SW480 (cell line): ENCODE measurements around the gene GPC2.
"Not testable (repeated sequence)": the region's sequence is repeated elsewhere in the genome, so short reads cannot be mapped to it uniquely, and the experiment has no call there.

Experiments used
- DNase-seq: peaks from one replicate; pipeline ENCODE4 v3.0.0-alpha.2; 2016; ENCODE audit warnings: low spot score

GPC2 gene

GRCh38 chr7:100200693-100201092 is 23.5 kb upstream of the GPC2 start:
- no peak for DNase-seq

- no peak for DNase-seq
These were observed 21.1 kb upstream of the GPC2 start for GRCh38 chr7:100198266-100198665.

- not testable (repeated sequence) for DNase-seq
These were observed 18.7 kb upstream of the GPC2 start for GRCh38 chr7:100195901-100196322.

DNA sequence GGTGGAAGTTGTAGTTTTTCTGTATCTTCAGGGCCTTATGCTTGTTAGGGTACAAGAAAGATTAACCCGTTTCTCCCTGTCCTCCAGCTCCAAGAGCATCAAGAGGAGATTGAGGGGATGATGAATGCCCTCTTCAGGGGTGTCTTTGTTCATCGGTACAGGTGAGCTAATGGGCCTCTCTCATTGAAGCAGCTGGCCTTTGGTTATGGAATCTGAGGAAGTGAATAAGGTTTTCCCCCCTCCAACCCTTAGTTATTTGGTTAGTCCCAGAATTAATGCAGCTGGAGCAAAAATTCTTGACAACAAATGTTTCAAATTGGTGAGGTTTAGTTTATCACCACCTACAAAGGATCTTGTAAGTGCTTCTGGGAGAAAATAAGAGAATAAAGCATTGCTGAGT is 18.0 kb upstream of the GPC2 start:
- no peak for DNase-seq

DNA sequence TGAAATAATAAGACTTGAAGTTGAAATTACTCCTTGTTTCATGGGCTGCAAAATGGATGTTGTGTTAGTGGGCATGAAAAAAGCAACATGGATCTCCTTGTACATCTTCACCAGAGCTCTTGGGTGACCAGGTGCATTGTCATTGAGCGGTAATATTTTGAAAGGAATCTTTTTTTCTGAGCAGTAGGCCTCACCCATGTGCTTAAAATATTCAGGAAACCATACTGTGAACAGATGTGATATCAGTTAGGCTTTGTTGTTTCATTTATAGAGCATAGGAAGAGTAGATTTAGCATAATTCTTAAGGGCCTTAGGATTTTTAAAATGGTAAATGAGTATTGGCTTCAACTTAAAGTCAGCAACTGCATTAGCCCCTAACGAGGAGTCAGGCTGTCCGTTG is 15.8 kb upstream of the GPC2 start:
- no peak for DNase-seq

DNA sequence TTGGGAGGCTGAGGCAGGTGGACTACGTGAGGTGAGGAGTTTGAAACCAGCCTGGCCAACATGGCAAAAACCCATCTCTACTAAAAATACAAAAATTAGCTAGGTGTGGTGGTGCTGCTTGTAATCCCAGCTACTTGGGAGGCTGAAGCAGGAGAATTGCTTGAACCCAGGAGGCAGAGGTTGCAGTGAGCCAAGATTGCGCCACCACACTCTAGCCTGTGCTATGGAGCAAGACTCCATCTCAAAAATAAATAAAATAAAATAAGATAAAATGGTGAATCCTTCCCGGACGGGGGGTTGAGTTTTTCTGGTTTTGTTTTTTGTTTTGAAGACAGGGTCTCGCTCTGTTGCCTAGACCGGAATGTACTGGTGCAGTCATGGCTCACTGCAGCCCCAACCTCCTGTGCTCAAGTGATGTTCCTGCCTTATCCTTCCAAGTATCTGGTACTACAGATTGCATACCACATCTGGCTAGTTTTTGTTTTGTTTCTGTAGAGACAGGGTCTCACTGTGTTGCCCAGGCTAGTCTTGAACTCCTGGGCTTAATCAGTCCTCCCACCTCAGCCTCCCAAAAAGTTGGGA is 15.2 kb upstream of the GPC2 start:
- not testable (repeated sequence) for DNase-seq

- no peak for DNase-seq
These were observed 14.6 kb upstream of the GPC2 start for GRCh38 chr7:100191775-100192174.

- DNase-seq = peak; percentile 76
These were observed 13.0 kb upstream of the GPC2 start for GRCh38 chr7:100190048-100190711.

- DNase-seq = no peak
These were observed 11.9 kb upstream of the GPC2 start for GRCh38 chr7:100189061-100189460.

DNA sequence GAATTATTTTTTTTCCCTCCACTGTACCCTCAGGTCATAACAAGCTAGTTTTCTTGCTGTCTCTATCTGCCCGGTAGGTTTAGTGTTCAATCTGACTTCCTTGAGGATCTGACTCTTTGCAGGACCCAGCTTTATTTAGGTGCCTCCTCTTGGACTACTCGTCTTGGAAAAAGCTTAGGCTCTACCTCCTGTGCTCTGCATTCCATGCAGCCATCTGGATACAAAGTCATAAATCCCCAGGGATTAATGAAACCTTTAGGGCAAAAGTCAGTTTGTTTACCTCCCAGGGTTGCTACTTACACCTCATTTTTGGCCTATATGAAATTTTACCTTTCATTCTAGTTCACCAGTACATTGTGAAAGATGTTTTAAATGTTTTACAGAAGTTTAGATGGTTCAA is 8.5 kb upstream of the GPC2 start:
- no peak for DNase-seq

GRCh38 chr7:100183090-100183489 is 5.9 kb upstream of the GPC2 start:
- not testable (repeated sequence) for DNase-seq

DNA sequence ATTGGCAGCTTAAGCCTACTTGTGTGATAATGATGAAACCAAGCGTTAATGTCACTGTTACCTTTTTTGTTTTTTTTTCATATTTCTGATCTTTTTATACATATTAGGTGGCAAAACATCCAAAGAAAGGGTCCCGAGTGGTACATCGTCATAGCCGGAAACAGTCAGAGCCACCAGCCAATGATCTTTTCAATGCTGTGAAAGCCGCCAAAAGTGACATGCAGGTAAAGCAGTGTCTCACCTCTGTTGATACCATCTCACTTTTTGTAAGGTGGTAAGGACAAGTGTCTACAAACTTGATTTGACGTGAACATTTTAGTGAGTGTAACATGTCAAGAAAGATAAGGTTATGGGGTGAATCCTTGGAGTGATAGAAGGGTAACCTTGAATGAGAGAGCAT is 5.4 kb upstream of the GPC2 start:
- DNase-seq = not testable (repeated sequence)

DNA sequence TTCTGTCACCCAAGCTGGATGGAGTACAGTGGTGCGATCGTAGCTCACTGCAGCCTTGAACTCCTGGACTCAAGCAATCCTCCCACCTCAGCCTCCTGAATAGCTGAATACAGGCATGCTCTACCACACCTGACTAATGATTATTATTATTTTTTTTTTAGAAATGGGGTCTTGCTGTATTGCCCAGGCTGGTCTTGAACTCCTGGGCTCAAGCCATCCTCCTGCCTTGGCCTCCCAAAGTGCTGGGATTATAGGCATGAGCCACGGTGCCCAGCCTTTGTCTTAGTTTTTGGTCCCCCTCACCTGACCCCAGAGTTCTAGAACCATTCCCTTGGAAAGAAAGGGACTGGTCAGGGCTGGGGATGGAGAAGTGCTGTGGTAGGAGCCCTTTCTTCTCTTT is 2.9 kb upstream of the GPC2 start:
- not testable (repeated sequence) for DNase-seq

DNA sequence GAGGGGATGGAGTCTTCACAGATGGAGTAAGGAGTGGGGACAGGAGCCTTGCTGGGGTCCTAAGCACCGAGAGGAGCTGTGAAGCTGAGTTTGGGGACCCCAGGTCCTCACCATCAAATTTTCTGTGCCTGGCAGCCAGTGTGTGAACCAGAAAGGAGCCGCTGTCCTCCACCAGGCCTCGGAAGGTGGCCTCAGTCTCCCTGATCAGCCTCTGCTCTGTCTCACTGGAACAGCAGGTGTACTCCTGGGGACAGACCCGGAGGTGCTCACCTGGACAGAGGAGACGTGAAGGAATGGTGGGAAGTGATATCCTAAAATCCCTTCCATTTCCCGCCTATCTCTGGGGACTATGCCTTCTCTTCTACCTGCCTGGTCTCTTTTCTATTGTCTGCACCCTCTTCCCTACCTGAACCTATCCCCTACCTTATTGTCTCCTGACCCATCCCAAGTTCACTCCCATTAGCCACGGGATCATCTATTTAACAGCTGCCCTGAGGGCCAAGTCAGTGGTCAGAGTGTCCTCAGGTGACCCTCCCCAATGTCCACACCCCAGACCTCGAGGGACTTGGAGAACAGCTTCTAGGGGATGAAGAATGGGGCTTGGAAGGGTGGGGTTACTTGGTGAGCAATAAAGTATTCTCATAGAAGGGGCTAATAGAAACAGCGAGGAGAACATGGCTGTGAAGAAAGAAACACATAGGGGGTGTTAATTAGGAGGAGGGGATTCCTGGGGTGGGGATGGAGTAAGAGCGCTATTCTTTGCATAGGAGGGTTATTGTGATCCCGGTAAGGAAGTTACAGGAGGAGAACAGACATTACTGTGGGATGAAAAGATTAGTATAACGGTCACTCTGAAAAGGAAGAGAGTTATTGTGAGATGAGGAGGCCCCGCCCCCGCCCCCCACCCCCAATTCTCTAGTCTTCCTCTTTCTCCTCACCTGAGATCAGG is 811 bp downstream of the GPC2 start:
- no peak for DNase-seq

- no peak for DNase-seq
These were observed 1.8 kb downstream of the GPC2 start for GRCh38 chr7:100175296-100175935.

- no peak for DNase-seq
These were observed 2.6 kb downstream of the GPC2 start for GRCh38 chr7:100174582-100174981.

- DNase-seq = no peak
These were observed 3.2 kb downstream of the GPC2 start for GRCh38 chr7:100173806-100174495.

DNA sequence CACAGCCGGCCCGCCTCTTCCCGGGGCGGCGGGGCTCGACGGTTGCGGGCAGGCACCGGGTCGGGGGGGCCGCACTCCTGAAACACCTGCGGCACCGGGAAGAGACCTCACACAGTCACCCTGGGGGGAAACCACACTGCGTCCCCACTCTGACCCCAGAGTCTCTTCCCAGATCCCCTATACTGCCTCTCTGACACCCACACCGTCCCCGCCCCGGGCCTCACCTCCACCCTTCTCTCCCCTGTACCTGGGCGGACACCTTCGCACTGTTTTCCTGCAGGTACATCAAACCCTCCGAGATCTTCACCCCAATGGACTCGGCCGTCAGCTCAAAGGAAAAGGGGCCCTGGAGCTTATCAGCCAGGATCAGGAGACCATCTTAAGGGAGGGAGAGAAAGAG is 5.3 kb downstream of the GPC2 start:
- peak; percentile 44 for DNase-seq

DNA sequence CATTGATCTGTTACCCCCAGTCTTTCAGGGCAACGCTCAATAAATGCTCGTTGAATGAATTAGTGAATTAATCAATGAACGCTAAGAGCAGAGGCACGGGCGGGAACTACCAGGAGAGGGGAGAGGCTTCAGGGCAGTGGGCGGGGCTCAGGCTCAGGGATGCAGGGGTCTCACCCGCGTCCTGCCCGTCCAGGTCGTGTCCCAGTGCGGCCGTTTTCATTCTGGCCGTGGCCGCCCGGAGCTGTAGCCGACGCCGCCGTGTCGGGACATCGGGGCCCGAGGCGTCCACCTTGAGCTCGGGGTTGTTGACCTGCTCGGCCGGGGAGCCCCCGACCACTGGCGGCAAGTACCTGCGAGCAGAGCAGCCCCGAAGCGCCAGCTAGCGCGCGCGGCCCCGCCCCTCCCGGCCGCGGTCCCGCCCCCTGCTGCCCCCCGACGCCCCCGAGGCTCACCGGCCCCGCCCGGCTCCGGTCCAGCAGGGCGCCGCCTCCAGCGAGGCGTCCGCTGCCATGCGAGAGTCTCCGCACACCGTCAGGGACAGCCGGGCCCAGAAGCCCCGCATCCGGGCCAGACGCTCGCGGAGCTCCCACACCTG is 6.0 kb downstream of the GPC2 start:
- peak; percentile 48 for DNase-seq

DNA sequence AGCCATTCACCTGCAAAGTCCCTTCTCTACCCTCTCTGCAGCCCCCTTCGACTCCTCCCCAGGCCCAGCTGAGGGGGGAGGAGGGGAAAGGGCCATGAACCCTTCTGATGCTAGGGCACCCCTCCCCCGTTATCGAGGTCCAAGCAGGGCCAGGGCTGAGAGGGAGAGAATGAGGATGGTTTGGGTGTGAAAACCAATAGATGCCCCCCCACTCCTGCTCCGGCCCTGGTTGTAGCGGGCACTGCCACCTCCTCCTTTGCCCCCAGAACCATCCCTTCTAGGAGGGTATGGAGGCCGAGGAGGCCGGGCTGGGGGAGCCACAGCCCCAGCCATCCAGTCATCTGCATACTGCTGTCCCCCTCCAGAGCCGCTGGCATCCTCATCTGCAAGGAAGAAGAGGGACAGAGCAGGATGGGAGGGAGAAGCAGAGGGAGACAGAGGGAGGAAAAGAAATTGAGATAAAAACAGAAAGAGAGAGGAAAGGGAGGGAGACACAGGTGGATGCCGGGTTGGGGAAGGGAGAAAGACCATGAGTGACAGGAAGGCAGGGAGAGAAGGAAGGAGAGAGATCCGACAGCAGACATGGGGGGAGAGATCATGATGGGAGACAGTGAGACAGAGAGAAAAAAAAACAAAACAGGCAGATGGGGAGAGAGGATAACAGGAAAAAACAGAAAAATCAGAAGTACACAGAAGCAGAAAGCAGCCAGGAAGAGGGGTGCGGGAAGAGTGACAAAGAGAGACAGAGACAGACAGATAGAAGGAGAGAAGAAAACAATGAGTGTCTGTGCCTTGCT is 6.9 kb downstream of the GPC2 start:
- no peak for DNase-seq
